OCI-LY1 (cell line): Measurements from ENCODE around the gene MCUB.

Source experiments
- H2AFZ ChIP-seq: fragments of 200-600 bp; sonication (generic), shearing (Covaris generic); 2 replicates; pipeline ENCODE4 v1.6.0; 2014; ENCODE audit warnings: antibody characterized with exemption, mild to moderate bottlenecking, low read length
- H3F3A ChIP-seq: fragments of 200-600 bp; sonication (generic), shearing (Covaris generic); 2 replicates; pipeline ENCODE4 v1.6.0; 2014; ENCODE audit warnings: mild to moderate bottlenecking, antibody characterized with exemption, low read length, moderate library complexity; ENCODE audit not compliant: insufficient read depth
- H3K27ac ChIP-seq: fragments of 200-600 bp; sonication (generic); 2 replicates; pipeline ENCODE4 v1.5.1; 2014; ENCODE audit warnings: low read length, mixed run types, mild to moderate bottlenecking, low read depth; ENCODE audit not compliant: poor library complexity, severe bottlenecking
- H3K27me3 ChIP-seq: fragments of 200-600 bp; sonication (generic); 2 replicates; pipeline ENCODE4 v1.6.0; 2014; ENCODE audit warnings: antibody characterized with exemption, mild to moderate bottlenecking, low read length, moderate library complexity; ENCODE audit not compliant: insufficient read depth
- H3K36me3 ChIP-seq: fragments of 200-600 bp; sonication (generic); 2 replicates; pipeline ENCODE4 v1.6.1; 2014; ENCODE audit warnings: mild to moderate bottlenecking, antibody characterized with exemption, low read length, moderate library complexity, mixed read lengths; ENCODE audit not compliant: insufficient read depth
- H3K4me1 ChIP-seq: fragments of 200-600 bp; sonication (generic); 2 replicates; pipeline ENCODE4 v1.5.1; 2014; ENCODE audit warnings: mild to moderate bottlenecking, low read length, moderate library complexity; ENCODE audit not compliant: insufficient read depth, severe bottlenecking
- H3K4me2 ChIP-seq: fragments of 200-600 bp; sonication (generic), shearing (Covaris generic); 2 replicates; pipeline ENCODE4 v1.6.1; 2014; ENCODE audit warnings: low read length
- H3K4me3 ChIP-seq: fragments of 200-600 bp; sonication (generic); 2 replicates; pipeline ENCODE4 v1.5.1; 2014; ENCODE audit warnings: low read length, low read depth, mild to moderate bottlenecking, mixed read lengths; ENCODE audit not compliant: poor library complexity, severe bottlenecking
- H3K79me2 ChIP-seq: fragments of 200-600 bp; shearing (Covaris generic); 2 replicates; pipeline ENCODE4 v1.6.1; 2016; ENCODE audit warnings: mixed run types, low read length, mixed read lengths; ENCODE audit not compliant: insufficient read depth
- H3K9ac ChIP-seq: fragments of 200-600 bp; sonication (generic), shearing (Covaris generic); 2 replicates; pipeline ENCODE4 v1.6.1; 2014; ENCODE audit warnings: mild to moderate bottlenecking, low read length, mixed read lengths
- H3K9me2 ChIP-seq: fragments of 200-600 bp; sonication (generic), shearing (Covaris generic); 2 replicates; pipeline ENCODE4 v1.6.1; 2014; ENCODE audit warnings: low read depth, mild to moderate bottlenecking, low read length, mixed read lengths
- H3K9me3 ChIP-seq: fragments of 200-600 bp; shearing (Covaris generic); 2 replicates; pipeline ENCODE4 v1.6.1; 2014; ENCODE audit warnings: low read length, mixed read lengths
- H4K20me1 ChIP-seq: fragments of 200-600 bp; sonication (generic), shearing (Covaris generic); 2 replicates; pipeline ENCODE4 v1.6.0; 2016; ENCODE audit warnings: mild to moderate bottlenecking, low read length; ENCODE audit not compliant: insufficient read depth
- CTCF ChIP-seq: fragments of 200-600 bp; sonication (generic), shearing (Covaris generic); IDR thresholded peaks from 2 replicates; pipeline ENCODE4 v1.5.1; 2017; ENCODE audit warnings: mild to moderate bottlenecking, antibody characterized with exemption, low read length, moderate library complexity, mixed read lengths
- EZH2 ChIP-seq: fragments of 200-600 bp; sonication (generic), shearing (Covaris generic); IDR thresholded peaks from 2 replicates; pipeline ENCODE4 v1.8.0; 2017; ENCODE audit warnings: borderline replicate concordance, mixed run types, mild to moderate bottlenecking, antibody characterized with exemption, low read length, moderate library complexity, mixed read lengths

The MCUB gene

GRCh38 chr4:109713500-109713899, 153.5 kb downstream of the MCUB start:
- TF ChIP-seq CTCF, result no peak
- TF ChIP-seq EZH2, result no peak
- no peak overlapping the region for H3K9ac ChIP-seq

GRCh38 chr4:109718759-109719158, 158.7 kb downstream of the MCUB start:
- H3K27me3 ChIP-seq, result no peaks in the 10 kb centered on the region
- 0 out of 2 replicates have a peak, but pooled peaks cover 2% of the 10 kb centered on the region for H3F3A ChIP-seq
- H2AFZ ChIP-seq, result no peak overlapping the region
- peaks cover 16% of the 10 kb centered on the region; the same call in 1 of the 2 replicates for H3K79me2 ChIP-seq
- H3K9me2 ChIP-seq, result no peaks in the 10 kb centered on the region
- TF ChIP-seq CTCF (no peak), EZH2 (no peak)
- H3K4me2 ChIP-seq, result no peak overlapping the region
- no peak overlapping the region for H3K27ac ChIP-seq
- no peaks in the 10 kb centered on the region for H4K20me1 ChIP-seq
- H3K4me1 ChIP-seq, result no peaks in the 10 kb centered on the region
- no peak overlapping the region for H3K9ac ChIP-seq
- no peak overlapping the region for H3K4me3 ChIP-seq
- no peaks in the 10 kb centered on the region for H3K9me3 ChIP-seq
- peaks cover 50% of the 10 kb centered on the region for H3K36me3 ChIP-seq

More at GRCh38 chr4:109713500-109713899, 153.5 kb downstream of the MCUB start:
- 0 out of 2 replicates have a peak, but pooled peaks cover 5% of the 10 kb centered on the region for H3K79me2 ChIP-seq
- no peaks in the 10 kb centered on the region for H3K9me2 ChIP-seq
- no peak overlapping the region for H3K27ac ChIP-seq
- no peaks in the 10 kb centered on the region for H4K20me1 ChIP-seq
- no peak overlapping the region for H2AFZ ChIP-seq
- H3K4me3 ChIP-seq, result no peak overlapping the region
- no peaks in the 10 kb centered on the region for H3K9me3 ChIP-seq
- 0 out of 2 replicates have a peak, but pooled peaks cover 2% of the 10 kb centered on the region for H3F3A ChIP-seq
- H3K27me3 ChIP-seq, result no peaks in the 10 kb centered on the region
- H3K36me3 ChIP-seq, result peaks cover 58% of the 10 kb centered on the region
- no peaks in the 10 kb centered on the region for H3K4me1 ChIP-seq
- no peak overlapping the region for H3K4me2 ChIP-seq

GRCh38 chr4:109719604-109720003, 159.6 kb downstream of the MCUB start:
- Histone ChIP-seq H3K4me3 (no peak overlapping the region), H2AFZ (no peak overlapping the region), H4K20me1 (no peaks in the 10 kb centered on the region), H3K4me2 (no peak overlapping the region), H3K9ac (no peak overlapping the region), H3K79me2 (peaks cover 16% of the 10 kb centered on the region; the same call in 1 of the 2 replicates), H3K4me1 (no peaks in the 10 kb centered on the region), H3F3A (0 out of 2 replicates have a peak, but pooled peaks cover 2% of the 10 kb centered on the region), H3K27me3 (no peaks in the 10 kb centered on the region), H3K36me3 (peaks cover 50% of the 10 kb centered on the region), H3K9me2 (no peaks in the 10 kb centered on the region), H3K27ac (no peak overlapping the region), H3K9me3 (no peaks in the 10 kb centered on the region)
- TF ChIP-seq CTCF (no peak), EZH2 (no peak)
